ENCODE data around the gene CAMTA1.

Gene CAMTA1

GRCh38 chr1:7477593-7477992, 692.3 kb downstream of the CAMTA1 start:
- DNase-seq (ENCODE audit: low spot score): no peak

- no peak for DNase-seq (ENCODE audit: low spot score)
Observed at GRCh38 chr1:7478142-7478790, 693.0 kb downstream of the CAMTA1 start.

- DNase-seq (ENCODE audit: low spot score): no peak
Observed at GRCh38 chr1:7478809-7479499, 693.7 kb downstream of the CAMTA1 start.

- no peak for DNase-seq (ENCODE audit: low spot score)
Observed at GRCh38 chr1:7479571-7479970, 694.3 kb downstream of the CAMTA1 start.

- DNase-seq (ENCODE audit: low spot score): no peak
Observed at GRCh38 chr1:7481194-7481593, 695.9 kb downstream of the CAMTA1 start.

GRCh38 chr1:7482077-7482476, 696.8 kb downstream of the CAMTA1 start:
- no peak for DNase-seq (ENCODE audit: low spot score)

- no peak for DNase-seq (ENCODE audit: low spot score)
Observed at GRCh38 chr1:7482772-7483495, 697.7 kb downstream of the CAMTA1 start.

- no peak for DNase-seq (ENCODE audit: low spot score)
Observed at GRCh38 chr1:7483634-7484383, 698.6 kb downstream of the CAMTA1 start.

GRCh38 chr1:7485086-7485780, 700.0 kb downstream of the CAMTA1 start:
- DNase-seq (ENCODE audit: low spot score): no peak

- DNase-seq (ENCODE audit: low spot score): no peak
Observed at GRCh38 chr1:7485826-7486225, 700.6 kb downstream of the CAMTA1 start.

GRCh38 chr1:7487766-7488474, 702.7 kb downstream of the CAMTA1 start:
- DNase-seq (ENCODE audit: low spot score): no peak

- DNase-seq (ENCODE audit: low spot score): no peak
Observed at GRCh38 chr1:7488475-7488842, 703.2 kb downstream of the CAMTA1 start.

- DNase-seq (ENCODE audit: low spot score): no peak
Observed at GRCh38 chr1:7489586-7489985, 704.3 kb downstream of the CAMTA1 start.

GRCh38 chr1:7490576-7490975, 705.3 kb downstream of the CAMTA1 start:
- DNase-seq (ENCODE audit: low spot score): no peak

- DNase-seq (ENCODE audit: low spot score): no peak
Observed at GRCh38 chr1:7491109-7491817, 706.0 kb downstream of the CAMTA1 start.

GRCh38 chr1:7491818-7492173, 706.5 kb downstream of the CAMTA1 start:
- no peak for DNase-seq (ENCODE audit: low spot score)

- DNase-seq (ENCODE audit: low spot score): no peak
Observed at GRCh38 chr1:7493711-7494454, 708.6 kb downstream of the CAMTA1 start.

- no peak for DNase-seq (ENCODE audit: low spot score)
Observed at GRCh38 chr1:7495962-7496361, 710.7 kb downstream of the CAMTA1 start.

GRCh38 chr1:7497107-7497637, 711.9 kb downstream of the CAMTA1 start:
- no peak for DNase-seq (ENCODE audit: low spot score)

Data from CD4-positive, alpha-beta T cell treated with Interleukin-6 at 100 ng/mL for 8 hours (primary cell).